WTC11 (cell line): ENCODE data around the gene ZFP36L1.

ENCODE experiments used
- CTCF ChIP-seq: fragments of 200-600 bp; IDR thresholded peaks from 2 replicates; pipeline ENCODE4 v1.8.0; 2022; ENCODE audit warnings: antibody characterized with exemption
- FOXP1 ChIP-seq: sonication (generic); formaldehyde crosslinking; IDR thresholded peaks from 2 replicates; pipeline ENCODE4 v1.8.0; 2022; ENCODE audit warnings: missing genetic modification reagents, mild to moderate bottlenecking, moderate library complexity, borderline replicate concordance
- TEAD1 ChIP-seq: sonication (generic); formaldehyde crosslinking; IDR thresholded peaks from 2 replicates; pipeline ENCODE4 v1.8.0; 2022; ENCODE audit warnings: mild to moderate bottlenecking, missing genetic modification reagents
- TF ChIP-seq, protein P1 (sequence below): sonication (generic); formaldehyde crosslinking; IDR thresholded peaks from 2 replicates; pipeline ENCODE4 v1.8.1; 2022; ENCODE audit warnings: missing genetic modification reagents, borderline replicate concordance

GRCh38 chr14:68822926-68823325 is 30.1 kb upstream of the ZFP36L1 start:
- TF ChIP-seq CTCF (no peak), FOXP1 (no peak), TEAD1 (CRISPR knock-in tag) (no peak)
- TF ChIP-seq, protein P1, sequence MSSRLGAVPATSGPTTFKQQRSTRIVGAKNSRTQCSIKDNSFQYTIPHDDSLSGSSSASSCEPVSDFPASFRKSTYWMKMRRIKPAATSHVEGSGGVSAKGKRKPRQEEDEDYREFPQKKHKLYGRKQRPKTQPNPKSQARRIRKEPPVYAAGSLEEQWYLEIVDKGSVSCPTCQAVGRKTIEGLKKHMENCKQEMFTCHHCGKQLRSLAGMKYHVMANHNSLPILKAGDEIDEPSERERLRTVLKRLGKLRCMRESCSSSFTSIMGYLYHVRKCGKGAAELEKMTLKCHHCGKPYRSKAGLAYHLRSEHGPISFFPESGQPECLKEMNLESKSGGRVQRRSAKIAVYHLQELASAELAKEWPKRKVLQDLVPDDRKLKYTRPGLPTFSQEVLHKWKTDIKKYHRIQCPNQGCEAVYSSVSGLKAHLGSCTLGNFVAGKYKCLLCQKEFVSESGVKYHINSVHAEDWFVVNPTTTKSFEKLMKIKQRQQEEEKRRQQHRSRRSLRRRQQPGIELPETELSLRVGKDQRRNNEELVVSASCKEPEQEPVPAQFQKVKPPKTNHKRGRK: no peak
